NT2/D1 (cell line): ENCODE measurements around the gene FGFR1OP2.

Experiments used
- SUZ12 ChIP-seq: IDR thresholded peaks from 2 replicates; pipeline ENCODE4 v1.6.1; 2011; ENCODE audit not compliant: insufficient read length, insufficient read depth; ENCODE audit errors: extremely low read depth
- YY1 ChIP-seq: IDR thresholded peaks from 2 replicates; pipeline ENCODE4 v1.6.1; 2011; ENCODE audit not compliant: insufficient read length, insufficient read depth
- ZNF274 ChIP-seq: IDR thresholded peaks from 2 replicates; pipeline ENCODE4 v1.6.1; 2011; ENCODE audit warnings: mild to moderate bottlenecking, low read depth, low read length

DNA sequence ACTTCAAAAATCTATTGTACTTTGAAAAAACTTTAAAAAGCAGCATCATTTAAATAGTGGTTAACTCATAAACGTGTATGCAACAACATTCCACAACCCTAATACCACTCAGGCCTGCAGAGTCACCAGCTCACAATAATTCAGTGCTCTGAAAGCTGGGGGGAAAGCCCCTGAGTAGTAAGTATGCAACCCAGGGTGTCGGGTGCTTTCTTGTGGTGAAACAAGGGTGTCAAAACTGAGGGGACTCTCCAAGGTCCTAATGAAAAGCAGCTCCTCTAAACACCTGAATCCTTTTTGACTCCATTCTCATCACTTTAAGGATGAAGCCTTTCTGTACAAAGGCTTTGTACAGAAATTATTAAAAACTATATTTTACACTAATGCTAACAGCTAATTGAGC lies 33.7 kb downstream of the FGFR1OP2 start:
- TF ChIP-seq ZNF274 (no peak), YY1 (no peak), SUZ12 (no peak)
